ENCODE data around the gene TTI1. TPM values are rescaled to one million over a fixed set of nuclear protein-coding genes. Genes with fewer than 3 reads are reported as not detected.

The TTI1 gene
- total RNA-seq, 1 experiment from 2014 or later = 26.6 TPM

- in situ Hi-C loops (cut with HindIII; ENCODE audit: low pct_unique_long_range_greater_than_20kb, low sequenced_read_pairs) = no loop called here
- Histone ChIP-seq H3K36me3 (ENCODE audit: control insufficient read depth, insufficient read depth, low read length) (peaks cover 30% of the 10 kb centered on the region), H3K9me3 (ENCODE audit: control insufficient read depth, insufficient read depth, low read depth, low read length) (no peaks in the 10 kb centered on the region), H3K27me3 (ENCODE audit: control insufficient read depth, insufficient read depth, low read length) (no peaks in the 10 kb centered on the region), H3K4me1 (ENCODE audit: control insufficient read depth, insufficient read depth, low read length) (peaks cover 11% of the 10 kb centered on the region; the same call in 1 of the 2 replicates), H3K27ac (ENCODE audit: low read length) (no peak overlapping the region), H3K4me3 (ENCODE audit: low read depth in 2 of 2, low read length in 2 of 2) (no peak overlapping the region)
- TF ChIP-seq CTCF (IDR thresholded peaks at IDR 0.05) = no peak
- intact Hi-C loops (cut with micrococcal nuclease; ENCODE audit: unreplicated experiment) = loop anchor here (10.0 kb wide), 1 partner anchor 269 kb away; no protein-coding TSS in a partner anchor
- POLR2A ChIA-PET = no interaction called here
- DNase-seq (ENCODE audit: low read depth, low spot score) (no peak), ATAC-seq (no peak)
- CTCF ChIA-PET = interaction anchor here (0.6 to 0.7 kb wide), 2 partner anchors 130 to 165 kb away, joined by 4 to 6 read pairs; no protein-coding TSS in a partner anchor
- no TSS peak for BruUV-seq (replicated peaks)
Observed at GRCh38 chr20:38055848-38056247, 22.6 kb upstream of the TTI1 start.

- Histone ChIP-seq H3K27ac (ENCODE audit: low read length) (no peak overlapping the region), H3K4me1 (ENCODE audit: control insufficient read depth, insufficient read depth, low read length) (peaks cover 11% of the 10 kb centered on the region), H3K36me3 (ENCODE audit: control insufficient read depth, insufficient read depth, low read length) (peaks cover 31% of the 10 kb centered on the region), H3K27me3 (ENCODE audit: control insufficient read depth, insufficient read depth, low read length) (no peaks in the 10 kb centered on the region), H3K9me3 (ENCODE audit: control insufficient read depth, insufficient read depth, low read depth, low read length) (no peaks in the 10 kb centered on the region), H3K4me3 (ENCODE audit: low read depth in 2 of 2, low read length in 2 of 2) (no peak overlapping the region)
- DNase-seq (ENCODE audit: low read depth, low spot score) (no peak), ATAC-seq (no peak)
- intact Hi-C loops (cut with micrococcal nuclease; ENCODE audit: unreplicated experiment) (loop anchor here (10.0 kb wide), 1 partner anchor 270 kb away; no protein-coding TSS in a partner anchor), in situ Hi-C loops (cut with HindIII; ENCODE audit: low pct_unique_long_range_greater_than_20kb, low sequenced_read_pairs) (no loop called here)
- BruUV-seq (replicated peaks) = no TSS peak
- POLR2A ChIA-PET = no interaction called here
- TF ChIP-seq TCF7L2 (IDR thresholded peaks at IDR 0.05; ENCODE audit: low read depth, low read length) (no peak), SIN3A (IDR thresholded peaks at IDR 0.05; ENCODE audit: borderline replicate concordance, insufficient read depth, low read depth, low read length) (no peak), POLR2AphosphoS5 (IDR thresholded peaks at IDR 0.05; ENCODE audit: low read depth, low read length) (no peak)
- CTCF ChIA-PET = no interaction called here
Observed at GRCh38 chr20:38055294-38055693, 22.0 kb upstream of the TTI1 start.

- Histone ChIP-seq H3K4me1 (ENCODE audit: control insufficient read depth, insufficient read depth, low read length) (peaks cover 18% of the 10 kb centered on the region), H3K36me3 (ENCODE audit: control insufficient read depth, insufficient read depth, low read length) (peaks cover 30% of the 10 kb centered on the region), H3K27me3 (ENCODE audit: control insufficient read depth, insufficient read depth, low read length) (no peaks in the 10 kb centered on the region), H3K27ac (ENCODE audit: low read length) (no peak overlapping the region), H3K9me3 (ENCODE audit: control insufficient read depth, insufficient read depth, low read depth, low read length) (no peaks in the 10 kb centered on the region), H3K4me3 (ENCODE audit: low read depth in 2 of 2, low read length in 2 of 2) (no peak overlapping the region)
- TF ChIP-seq CTCF (IDR thresholded peaks at IDR 0.05) = no peak
- no peak for TF ChIP-seq REST (IDR thresholded peaks at IDR 0.05; ENCODE audit: insufficient read depth in 1 of 2, low read depth in 2 of 2, low read length in 1 of 2)
- intact Hi-C loops (cut with micrococcal nuclease; ENCODE audit: unreplicated experiment) = loop anchor here (10.0 kb wide), 1 partner anchor 270 kb away; no protein-coding TSS in a partner anchor
- DNase-seq (ENCODE audit: low read depth, low spot score) = no peak
- ChIA-PET CTCF (no interaction called here), POLR2A (no interaction called here)
- no peak for ATAC-seq
- no TSS peak for BruUV-seq (replicated peaks)
- in situ Hi-C loops (cut with HindIII; ENCODE audit: low pct_unique_long_range_greater_than_20kb, low sequenced_read_pairs) = no loop called here
Observed at GRCh38 chr20:38054647-38055046, 21.4 kb upstream of the TTI1 start.

Data from Panc1 (cell line).